Fibroblast of lung (primary cell): ENCODE results near the gene USP47.

Experiments used
- CTCF ChIP-seq, 2 donors: IDR thresholded peaks in 1 of 2; conservative IDR thresholded peaks in 1 of 2; 1 replicate in 1 of 2; 2 replicates in 1 of 2; pipeline ENCODE4 v1.5.1; 2011 to 2012; ENCODE audit warnings: low read length in 2 of 2, control low read depth in 1 of 2, inconsistent platforms in 1 of 2, low read depth in 1 of 2, mild to moderate bottlenecking in 1 of 2
- EZH2 ChIP-seq: IDR thresholded peaks from 2 replicates; pipeline ENCODE4 v1.5.1; 2012; ENCODE audit warnings: low read length, control low read depth, mild to moderate bottlenecking; ENCODE audit errors: missing control alignments

- TF ChIP-seq EZH2, result no peak
- TF ChIP-seq CTCF (conservative IDR thresholded peaks at IDR 0.05 in 1 of 2, IDR thresholded peaks at IDR 0.05 in 1 of 2; ENCODE audit: low read depth in 1 of 2, low read length in 2 of 2), result no peak
Measured at GRCh38 chr11:11982461-11982860, 140.7 kb downstream of the USP47 start.
